A673 (cell line): ENCODE data around the gene GLI2.

Experiments
- EZH2 ChIP-seq: fragments of 200-600 bp; sonication (generic); IDR thresholded peaks from 2 replicates; pipeline ENCODE4 v1.6.1; 2017; ENCODE audit warnings: borderline replicate concordance, low read depth, mild to moderate bottlenecking, mixed read lengths, antibody characterized with exemption, low read length; ENCODE audit not compliant: poor library complexity, severe bottlenecking
- TF ChIP-seq, protein P1 (sequence below): fragments of 300-800, 200-600 bp; sonication (generic); conservative IDR thresholded peaks from 2 replicates; pipeline ENCODE4 v1.5.1; 2017; ENCODE audit warnings: low read depth, mild to moderate bottlenecking, antibody characterized with exemption, low read length, moderate library complexity, mixed read lengths

GRCh38 chr2:120691410-120691809 is 44.3 kb upstream of the GLI2 start:
- TF ChIP-seq EZH2: no peak
- TF ChIP-seq, protein P1, sequence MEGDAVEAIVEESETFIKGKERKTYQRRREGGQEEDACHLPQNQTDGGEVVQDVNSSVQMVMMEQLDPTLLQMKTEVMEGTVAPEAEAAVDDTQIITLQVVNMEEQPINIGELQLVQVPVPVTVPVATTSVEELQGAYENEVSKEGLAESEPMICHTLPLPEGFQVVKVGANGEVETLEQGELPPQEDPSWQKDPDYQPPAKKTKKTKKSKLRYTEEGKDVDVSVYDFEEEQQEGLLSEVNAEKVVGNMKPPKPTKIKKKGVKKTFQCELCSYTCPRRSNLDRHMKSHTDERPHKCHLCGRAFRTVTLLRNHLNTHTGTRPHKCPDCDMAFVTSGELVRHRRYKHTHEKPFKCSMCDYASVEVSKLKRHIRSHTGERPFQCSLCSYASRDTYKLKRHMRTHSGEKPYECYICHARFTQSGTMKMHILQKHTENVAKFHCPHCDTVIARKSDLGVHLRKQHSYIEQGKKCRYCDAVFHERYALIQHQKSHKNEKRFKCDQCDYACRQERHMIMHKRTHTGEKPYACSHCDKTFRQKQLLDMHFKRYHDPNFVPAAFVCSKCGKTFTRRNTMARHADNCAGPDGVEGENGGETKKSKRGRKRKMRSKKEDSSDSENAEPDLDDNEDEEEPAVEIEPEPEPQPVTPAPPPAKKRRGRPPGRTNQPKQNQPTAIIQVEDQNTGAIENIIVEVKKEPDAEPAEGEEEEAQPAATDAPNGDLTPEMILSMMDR: no peak
